HG02943 (cell line): Measurements from ENCODE around the gene PDCD10.

Experiments used
- ATAC-seq: cut with Tn5 transposase; IDR thresholded peaks from one replicate; pipeline ENCODE4 v1.9.1; 2021; ENCODE audit warnings: mild to moderate bottlenecking, low read depth, moderate library complexity; ENCODE audit not compliant: unreplicated experiment

PDCD10 gene

DNA sequence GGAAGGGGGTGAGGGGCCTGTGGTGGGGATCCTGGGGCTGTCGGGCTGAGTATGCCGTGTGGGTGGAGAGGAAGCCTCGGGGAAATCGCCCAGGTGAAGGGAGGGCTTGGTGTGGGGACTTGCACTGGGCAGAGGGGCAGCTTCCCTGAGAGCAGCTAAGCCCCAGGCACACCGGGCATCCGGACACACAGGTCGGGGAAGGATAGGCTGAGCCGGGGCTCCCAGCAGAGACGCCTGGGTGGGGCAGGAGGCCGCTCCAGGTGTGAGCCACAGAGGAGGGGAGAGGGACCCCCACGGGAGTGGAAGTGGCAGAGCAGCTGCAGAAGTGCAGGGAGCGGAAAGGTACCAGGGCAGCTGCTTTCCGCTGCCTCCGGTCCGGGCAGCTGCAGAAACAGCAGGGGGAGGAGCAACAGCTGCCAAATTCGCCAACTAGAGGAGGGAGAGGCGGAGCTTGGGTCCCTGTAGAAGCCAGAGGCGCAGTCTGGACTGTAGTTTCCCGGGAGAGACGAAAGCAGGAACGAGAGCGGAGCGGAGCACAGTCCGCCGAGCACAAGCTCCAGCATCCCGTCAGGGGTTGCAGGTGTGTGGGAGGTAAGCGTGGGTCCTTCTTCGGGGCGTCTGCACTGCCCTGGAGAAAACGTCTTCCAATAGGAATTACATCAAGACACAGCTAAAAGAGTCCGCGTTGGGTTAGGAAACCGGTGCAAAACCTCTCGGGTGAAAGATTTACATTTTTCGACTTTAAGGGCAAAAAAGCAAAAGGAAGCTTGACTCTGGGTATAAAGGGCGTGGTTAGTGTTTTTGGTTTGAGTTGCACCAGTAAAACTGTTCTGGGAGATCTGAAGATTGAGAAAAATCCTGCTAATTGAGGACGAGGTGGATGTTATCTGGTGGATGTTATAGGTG lies 794 bp upstream of the PDCD10 start, which contains the start of gene SERPINI1:
Gene SERPINI1 (plus strand): TSS at position 489 of the 906 bp plus-strand sequence. CDS start 53,408 bp downstream, outside the sequence.
- ATAC-seq = peak; percentile 61

DNA sequence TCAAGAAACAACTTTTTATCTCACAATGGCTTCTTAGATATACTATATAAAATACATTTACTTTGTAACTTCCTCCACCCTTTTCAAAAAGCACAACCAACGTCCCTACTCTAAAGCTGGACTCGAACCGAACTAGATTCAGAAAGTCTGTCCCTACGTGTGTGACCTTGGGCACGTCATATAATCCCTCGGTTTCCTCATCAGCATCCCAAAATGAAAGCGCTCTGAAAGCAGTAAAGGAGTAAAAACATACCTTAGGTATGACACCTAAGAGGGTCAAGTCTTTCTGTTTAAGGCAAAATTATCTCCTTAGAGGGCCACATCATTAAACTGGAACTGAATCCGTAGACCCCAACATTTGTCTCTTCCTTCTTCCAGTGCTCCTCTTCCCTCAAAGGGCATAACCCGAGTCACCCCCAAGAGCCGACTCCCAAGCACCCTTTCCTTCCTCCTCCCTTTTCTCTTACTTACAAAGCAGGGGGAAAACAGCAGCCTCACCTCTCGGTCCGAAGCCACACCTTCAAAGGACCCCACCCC lies 663 bp downstream of the PDCD10 start:
- no peak for ATAC-seq

DNA sequence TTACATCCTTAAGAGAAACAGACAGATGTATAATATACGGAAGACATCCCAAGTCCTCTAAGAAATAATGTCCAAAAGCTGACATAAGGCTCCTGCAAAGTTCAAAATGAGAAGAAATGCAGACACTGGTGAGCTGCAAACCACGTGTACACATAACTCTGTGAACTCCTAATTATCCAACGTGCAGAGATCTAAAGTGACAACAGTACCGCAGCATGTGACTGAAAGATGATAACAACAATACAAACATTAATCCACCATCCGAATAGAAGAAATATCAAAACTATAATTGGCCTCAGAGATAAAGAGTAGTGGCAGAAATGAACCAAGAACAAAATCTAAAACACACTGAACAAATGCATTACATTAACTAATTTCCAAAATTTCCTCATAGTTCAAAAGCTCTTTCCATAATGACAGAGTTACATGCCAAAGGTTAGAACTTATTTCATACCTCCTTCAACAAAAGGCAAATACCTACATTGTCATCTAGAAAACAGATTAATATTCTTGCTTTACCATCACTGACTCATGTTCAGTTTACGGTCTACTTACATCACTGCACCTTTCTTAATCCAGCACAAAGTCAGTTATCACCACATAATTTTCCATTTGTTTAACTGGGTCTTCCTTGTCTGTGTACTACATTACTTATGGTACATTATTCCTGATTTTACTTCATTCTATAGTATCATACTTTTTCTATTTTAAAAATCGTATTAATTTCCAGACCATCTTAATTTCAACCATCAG lies 2.2 kb downstream of the PDCD10 start:
- ATAC-seq = no peak

DNA sequence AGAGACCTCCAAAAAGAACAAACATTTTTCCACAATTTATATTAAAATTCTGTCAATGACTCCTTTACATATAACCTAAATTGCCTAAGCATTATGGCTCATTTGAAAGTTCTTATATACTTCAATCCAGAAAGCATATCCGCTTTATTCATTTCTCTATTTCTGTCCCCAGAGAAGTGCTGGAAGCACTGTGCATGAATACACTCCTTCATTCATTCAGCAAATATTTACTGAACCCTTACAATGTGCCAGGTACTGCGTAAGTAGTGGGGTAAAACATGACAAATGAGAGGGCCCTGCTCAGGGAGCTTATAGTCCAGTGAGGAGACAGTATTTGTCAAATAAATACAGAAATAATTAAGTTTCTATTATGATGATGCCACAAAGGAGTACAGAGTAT lies 3.3 kb downstream of the PDCD10 start:
- no peak for ATAC-seq

DNA sequence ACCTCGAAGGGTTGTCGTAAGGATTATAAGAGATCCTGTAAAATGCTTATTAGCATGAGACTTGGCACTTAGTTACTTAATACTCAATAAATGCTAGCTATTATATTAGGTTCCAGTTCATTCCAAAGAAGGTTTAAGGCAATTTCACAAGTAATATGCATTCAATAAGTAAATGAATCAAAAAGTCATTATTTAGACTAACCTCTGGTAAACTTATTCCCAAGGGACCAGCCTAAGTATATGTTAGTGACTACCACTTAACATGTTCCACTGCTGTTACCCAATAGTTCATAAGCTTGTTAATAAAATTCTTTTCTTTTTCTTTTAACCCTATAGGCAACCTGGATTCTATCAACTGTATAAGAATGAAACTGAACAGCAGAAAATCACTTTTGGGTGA lies 5.1 kb downstream of the PDCD10 start:
- no peak for ATAC-seq

DNA sequence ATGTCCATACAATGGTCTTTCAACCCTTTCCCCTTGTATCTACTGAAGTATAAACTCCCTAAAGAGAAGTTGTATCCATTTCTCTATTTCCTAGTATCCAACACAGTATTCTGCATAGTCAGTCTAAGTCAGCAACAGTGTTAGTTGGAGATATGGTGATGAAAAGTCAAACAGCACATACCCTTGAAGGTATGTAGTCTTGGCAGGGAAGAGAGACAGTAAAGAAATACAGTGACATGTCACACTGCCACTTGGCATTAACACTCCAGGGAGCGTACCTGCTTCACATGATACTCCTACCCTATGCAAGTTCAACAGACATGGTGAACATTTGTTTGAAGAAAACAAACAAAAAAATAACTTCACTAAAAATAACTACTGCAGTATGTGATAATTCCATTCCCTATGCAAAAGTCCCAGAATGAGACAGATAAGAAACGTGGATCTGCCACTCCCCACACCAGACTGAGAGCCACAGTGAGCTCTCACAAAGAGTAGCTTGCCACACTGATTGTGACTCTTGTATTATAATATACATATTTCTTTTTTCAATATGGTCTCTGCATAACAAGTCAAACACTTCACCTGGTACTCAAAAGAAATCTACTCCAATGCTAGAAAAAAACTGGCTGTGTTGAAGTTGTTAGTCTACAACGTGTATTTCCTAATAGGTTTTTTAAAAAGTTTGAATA lies 5.9 kb downstream of the PDCD10 start:
- no peak for ATAC-seq

DNA sequence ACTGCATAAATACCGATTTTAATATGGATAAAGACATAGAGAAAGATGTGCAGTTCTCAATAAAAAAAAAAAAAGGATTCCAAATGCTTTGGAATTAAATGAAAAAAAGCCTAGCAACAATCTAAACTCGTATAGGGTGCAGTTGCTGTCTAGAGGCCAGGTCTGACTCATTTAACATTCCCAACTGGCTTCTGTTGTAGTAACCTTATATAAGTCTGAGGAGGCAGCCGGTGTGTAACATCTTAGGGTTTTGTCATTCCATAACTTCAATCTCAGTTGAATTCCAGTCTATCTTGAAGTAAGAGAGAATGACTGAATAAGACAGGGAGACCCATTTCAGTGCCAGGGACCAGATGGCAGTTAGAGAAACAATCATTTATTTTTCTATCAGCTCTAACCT lies 6.5 kb downstream of the PDCD10 start:
- no peak for ATAC-seq

DNA sequence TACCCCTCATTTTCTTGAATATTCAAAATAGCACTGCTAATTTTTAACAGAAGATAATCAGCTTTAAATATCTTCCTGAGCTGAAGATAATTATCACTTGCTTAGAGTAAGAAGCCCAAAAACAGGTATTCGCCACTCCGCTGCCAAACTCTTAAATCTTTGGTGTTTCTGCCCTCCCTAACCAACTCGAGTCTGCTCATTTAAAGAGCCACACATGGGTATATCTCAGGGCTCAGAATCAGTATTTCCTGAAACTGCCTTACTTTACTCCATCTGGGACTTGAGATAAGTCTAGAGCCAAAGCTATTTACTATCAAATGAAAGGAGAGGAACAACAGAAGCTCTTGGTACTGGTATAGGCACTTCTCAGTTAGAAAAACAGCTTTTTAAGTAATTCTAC lies 10.8 kb downstream of the PDCD10 start:
- ATAC-seq = no peak

DNA sequence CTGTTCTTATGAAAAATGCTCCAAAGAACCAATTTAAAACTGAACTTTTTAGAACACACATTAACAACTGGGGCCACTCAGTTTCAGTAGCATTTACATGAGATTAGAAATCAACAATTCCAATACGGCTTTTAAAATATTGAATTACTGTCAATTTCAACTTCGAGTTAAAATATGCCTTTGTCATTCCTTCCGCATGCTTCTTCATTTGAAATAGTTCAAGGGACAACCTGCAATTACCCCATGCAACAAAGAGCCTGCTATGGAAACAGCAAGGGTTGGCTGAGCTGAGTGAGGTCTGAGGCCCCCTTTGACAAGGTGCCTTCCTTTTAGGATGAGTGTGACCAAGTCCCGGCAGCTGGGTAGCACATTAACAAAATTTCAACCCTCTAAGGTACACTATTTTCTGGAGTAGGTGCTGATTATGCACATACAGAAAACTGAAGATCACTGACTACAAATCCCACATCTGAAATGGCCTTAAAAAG lies 11.6 kb downstream of the PDCD10 start:
- no peak for ATAC-seq

DNA sequence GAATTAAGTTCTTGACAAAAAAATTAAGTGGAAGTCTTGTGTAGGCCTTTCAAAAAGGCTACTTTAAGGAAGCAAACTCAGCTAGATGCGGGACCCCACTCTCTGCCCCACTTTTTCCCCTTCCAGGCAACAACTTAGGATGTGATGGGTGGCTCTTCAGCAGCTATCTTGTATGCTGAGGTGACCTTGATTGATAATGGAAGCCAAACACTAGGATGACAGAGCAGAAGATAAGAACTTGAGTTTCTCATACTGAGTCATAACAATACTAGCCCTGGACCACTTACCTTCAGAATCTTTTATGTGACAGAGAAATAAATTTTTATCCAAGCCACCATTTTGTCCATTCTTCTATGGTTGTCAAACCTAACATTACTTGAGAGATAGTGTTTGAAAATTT lies 16.1 kb downstream of the PDCD10 start:
- no peak for ATAC-seq

DNA sequence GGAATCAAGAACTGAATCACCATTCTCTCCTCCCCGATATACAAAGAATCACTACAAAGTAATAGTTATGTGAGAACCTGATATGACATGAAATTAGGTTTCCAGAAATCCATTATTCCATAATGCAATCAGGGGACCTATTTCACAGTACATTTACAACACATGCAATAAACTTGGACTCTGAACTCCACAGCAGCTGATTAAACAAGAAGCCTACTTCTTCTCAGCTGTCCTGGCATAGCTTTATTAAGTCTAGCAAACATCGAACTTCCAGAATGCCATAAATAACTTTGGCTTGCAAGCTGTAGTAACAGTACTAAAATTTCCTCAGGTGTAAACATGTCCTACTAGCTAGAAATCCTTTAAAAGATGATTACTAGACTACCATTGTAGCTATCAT lies 17.8 kb downstream of the PDCD10 start:
- ATAC-seq = no peak

DNA sequence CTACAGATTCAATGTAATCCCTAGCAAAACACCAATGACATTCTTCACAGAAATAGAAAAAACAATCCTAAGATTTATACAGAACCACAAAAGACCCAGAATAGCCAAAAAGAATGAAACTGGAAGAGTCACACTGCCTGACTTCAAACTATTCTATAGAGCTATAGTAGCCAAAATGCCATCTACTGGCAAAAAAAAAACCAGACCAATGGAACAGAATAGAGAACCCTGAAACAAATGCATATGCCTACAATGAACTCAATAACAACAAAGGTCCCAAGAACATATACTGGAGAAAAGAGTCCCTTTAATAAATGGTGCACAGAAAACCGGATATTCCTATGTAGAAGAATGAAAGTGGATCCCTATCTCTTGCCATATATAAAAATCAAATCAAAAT lies 19.8 kb downstream of the PDCD10 start:
- ATAC-seq = no peak

DNA sequence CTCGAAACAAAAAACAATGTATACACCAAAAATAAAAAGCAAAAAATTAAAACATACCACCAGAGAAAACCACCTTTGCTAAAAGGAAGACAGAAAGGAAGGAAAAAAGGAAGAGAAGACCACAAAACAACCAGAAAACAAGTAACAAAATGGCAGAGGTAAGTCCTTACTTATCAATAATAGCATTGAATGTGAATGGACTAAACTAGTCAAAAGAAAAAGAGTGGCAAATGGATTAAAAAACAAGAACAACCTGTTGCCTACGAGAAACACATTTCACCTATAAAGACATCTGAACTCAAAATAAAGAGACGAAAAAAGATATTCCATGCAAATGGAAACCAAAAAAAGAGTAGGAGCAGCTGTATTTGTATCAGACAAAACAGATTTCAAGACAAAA lies 22.2 kb downstream of the PDCD10 start:
- ATAC-seq = no peak

DNA sequence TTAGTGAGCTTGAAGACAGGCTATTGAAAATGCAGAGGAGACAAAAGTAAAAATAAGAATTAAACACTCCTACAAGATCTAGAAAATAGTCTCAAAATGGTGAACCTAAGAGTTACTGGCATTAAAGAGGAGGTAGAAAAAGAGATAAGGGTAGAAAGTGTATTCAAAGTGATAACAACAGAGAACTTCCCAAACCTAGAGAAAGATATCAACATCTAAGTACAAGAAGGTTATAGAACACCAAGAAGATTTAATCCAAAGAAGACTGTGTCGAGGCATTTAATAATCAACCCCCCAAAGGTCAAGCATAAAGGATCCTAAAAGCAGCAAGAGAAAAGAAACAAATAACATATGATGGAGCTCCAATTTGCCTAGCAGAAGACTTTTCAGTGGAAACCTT lies 23.3 kb downstream of the PDCD10 start:
- no peak for ATAC-seq

DNA sequence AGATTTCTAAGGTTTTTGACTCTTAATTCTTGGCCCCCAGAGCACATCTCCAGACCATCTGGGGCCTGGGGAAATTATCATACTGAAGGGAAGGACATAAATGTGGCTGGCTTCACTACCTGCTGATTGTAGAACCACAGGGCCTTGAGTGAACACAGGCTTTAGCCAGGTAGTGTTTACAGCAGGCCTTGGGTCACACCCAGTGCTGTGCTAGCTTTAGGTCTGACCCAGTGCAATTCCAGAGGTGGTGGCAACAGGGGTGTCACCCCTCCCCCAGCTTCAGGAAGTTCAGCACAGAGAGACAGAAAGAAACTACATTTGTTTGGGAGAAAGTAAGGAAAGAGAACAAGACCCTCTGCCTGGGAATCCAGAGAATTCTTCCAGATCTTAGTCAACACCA lies 24.1 kb downstream of the PDCD10 start:
- ATAC-seq = no peak

DNA sequence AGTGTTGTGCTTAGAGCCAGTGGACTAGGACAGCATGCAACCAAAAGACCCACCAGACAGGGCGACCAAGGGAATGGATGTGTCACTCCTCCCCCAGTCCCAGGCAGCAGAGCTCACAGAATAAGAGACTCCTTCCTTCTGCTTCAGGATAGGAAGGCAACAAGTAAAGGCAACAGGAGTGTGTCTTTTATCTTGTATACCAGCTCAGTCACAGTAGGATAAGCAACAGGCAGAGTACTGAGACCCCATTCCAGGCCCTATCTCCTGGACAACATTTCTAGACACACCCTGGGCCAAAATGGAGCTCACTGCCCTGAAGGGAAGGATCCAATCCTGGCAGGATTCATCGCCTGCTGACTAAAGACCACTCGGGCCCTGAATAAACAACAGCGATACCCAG lies 25.0 kb downstream of the PDCD10 start:
- ATAC-seq = no peak

DNA sequence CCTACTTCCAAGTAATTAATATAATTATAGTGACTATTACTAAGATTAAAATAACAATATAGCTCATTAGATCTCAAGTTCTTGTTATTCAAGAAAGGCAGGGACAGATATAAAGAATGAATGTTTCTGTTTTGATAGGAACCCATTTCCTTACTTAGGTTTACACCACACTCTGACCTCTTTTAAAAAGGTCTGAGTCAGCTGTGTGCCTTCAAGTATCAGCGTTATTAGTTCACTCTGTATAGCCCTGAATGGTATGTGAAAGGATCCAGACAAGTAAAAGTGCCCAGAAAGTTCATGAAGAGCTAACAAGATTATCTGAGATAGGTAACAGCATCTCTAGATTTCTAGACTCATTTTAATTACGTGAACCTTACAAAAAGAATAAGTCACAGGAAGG lies 28.9 kb downstream of the PDCD10 start:
- no peak for ATAC-seq

DNA sequence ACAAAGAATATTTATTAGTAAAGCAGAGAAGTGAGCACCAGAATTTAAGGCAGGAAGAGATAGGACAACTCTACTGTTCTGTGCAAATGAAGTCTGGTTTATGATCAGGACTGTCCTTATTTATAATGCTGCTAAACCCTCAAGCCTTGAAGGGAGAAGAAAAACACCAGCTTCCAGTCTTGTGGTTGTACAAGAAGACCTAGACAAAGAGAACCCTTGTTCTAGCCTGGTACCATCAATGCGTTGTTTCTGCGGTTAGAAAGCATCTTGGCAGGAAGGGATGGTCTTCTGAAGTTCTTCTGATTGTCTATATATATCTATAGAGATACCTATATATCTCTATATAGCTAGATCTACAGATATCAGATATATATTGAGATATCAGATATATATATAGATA lies 33.8 kb downstream of the PDCD10 start:
- no peak for ATAC-seq

DNA sequence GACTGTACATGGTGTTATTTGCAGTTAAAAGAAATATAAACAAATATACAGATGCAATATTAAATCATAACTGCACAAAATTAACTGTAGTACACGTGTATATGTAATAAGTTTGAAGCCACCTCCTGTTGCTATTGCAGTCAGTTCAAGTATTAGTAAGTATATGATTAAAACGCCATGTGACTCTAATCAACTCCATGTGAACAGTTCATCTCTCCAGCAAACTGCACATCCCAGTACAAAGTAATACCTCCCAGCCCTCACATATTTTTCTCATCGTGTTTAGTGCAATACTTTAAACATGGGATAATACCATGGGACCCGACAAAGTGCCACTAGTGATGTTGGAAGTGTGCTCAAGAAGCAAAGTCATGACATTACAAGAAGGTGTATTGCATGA lies 34.6 kb downstream of the PDCD10 start:
- no peak for ATAC-seq

DNA sequence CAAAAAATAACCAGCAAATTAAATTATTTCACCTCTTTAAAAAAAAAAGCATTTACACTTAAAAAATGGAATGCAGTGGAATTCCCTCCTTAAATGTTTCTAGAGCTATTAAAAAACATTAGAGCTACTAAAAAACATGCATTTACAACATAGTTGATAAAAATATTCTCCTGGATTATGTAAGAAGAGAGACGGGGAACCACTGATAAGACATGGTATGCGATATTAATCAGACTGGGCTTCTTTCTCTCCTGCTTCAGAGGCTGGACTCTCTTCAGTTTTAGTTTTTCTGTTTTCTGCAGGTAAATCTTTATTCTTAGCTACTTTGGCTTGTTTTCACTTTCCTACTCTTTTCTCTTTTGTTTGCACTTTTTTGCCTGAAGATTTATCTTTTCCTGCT lies 40.6 kb downstream of the PDCD10 start:
- no peak for ATAC-seq

DNA sequence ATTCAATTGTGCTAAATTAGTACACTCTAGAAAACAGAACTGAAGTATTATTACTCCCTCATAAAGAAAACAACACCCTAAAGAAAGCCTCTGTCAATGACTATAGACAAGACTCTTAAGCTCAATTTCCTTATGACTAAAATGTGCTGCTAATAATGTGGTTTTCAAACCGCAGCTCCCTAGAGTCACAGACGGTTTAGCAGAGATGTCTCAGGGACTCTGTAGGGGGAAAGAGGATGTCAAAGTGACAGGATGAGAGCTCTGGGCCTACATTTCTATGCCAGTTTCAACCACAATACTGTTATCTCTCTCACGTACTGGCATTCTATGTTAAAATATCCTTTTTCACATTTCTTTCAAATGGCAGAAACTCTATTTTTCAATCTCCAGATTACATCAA lies 43.3 kb downstream of the PDCD10 start:
- ATAC-seq = peak; percentile 100
